Stimulated activated CD8-positive, alpha-beta memory T cell treated with anti-CD3 and anti-CD28 coated beads, Interleukin-4, amount 100 ng/mL, for 48 hours (primary cell): ENCODE results near the gene TBC1D2B.
"Not testable (repeated sequence)": the region's sequence is repeated elsewhere in the genome, so short reads cannot be mapped to it uniquely, and the experiment has no call there.

ENCODE experiments used
- DNase-seq: peaks from one replicate; pipeline ENCODE4 v3.0.0-alpha.2; 2020

Gene TBC1D2B

DNA sequence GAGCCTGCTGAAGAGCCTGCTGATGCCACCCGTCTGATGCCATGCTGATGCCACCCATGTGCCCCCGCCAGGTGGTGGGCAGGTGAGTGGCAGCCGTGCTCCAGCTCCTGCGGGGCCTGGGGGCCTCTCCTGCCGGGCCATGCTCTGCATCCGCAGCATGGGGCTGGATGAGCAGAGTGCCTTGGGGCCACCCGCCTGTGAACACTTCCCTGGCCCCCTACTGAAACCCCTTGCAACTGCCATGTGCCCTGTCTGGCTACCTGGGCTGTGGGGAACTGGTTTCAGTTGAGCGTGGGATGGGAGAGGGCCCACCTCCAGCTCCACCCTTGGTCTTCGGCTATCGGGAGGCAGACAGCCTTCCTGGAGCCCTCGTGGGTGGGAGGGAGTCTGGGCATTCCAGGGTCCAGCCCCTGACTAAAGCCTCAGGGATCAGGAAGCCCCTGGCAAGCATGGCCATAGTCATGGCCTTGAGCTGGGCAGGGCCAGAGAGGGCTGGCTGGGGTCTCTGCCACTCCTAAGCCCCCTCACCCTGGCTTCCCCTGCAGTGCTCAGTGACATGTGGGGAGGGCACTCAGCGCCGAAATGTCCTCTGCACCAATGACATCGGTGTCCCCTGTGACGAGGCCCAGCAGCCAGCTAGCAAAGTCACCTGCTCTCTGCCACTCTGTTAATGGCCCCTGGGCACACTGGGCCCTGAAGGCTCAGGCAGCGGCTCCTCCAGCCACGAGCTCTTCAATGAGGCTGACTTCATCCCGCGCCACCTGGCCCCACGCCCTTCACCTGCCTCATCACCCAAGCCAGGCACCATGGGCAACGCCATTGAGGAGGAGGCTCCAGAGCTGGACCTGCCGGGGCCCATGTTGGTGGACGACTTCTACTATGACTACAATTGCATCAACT lies 92.2 kb downstream of the TBC1D2B start:
- no peak for DNase-seq

DNA sequence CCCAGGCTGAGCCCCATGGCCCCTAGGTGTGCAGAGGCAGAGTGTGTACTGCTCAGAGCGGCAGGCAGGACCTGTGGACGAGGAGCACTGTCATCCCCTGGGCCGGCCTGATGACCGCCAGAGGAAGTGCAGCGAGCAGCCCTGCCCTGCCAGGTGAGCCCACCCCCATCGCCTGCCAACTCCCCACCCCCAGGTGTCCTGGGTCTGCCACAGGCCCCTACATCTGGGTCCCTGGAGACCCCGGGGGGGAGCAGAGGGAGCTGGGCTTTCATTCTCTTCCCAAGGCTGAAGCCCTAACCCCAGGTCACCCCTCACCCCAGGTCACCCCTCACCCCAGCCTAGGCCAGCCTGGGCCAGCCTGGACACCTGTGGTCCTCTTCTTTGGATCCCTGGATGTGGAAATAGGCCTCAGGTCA lies 93.1 kb downstream of the TBC1D2B start:
- no peak for DNase-seq

DNA sequence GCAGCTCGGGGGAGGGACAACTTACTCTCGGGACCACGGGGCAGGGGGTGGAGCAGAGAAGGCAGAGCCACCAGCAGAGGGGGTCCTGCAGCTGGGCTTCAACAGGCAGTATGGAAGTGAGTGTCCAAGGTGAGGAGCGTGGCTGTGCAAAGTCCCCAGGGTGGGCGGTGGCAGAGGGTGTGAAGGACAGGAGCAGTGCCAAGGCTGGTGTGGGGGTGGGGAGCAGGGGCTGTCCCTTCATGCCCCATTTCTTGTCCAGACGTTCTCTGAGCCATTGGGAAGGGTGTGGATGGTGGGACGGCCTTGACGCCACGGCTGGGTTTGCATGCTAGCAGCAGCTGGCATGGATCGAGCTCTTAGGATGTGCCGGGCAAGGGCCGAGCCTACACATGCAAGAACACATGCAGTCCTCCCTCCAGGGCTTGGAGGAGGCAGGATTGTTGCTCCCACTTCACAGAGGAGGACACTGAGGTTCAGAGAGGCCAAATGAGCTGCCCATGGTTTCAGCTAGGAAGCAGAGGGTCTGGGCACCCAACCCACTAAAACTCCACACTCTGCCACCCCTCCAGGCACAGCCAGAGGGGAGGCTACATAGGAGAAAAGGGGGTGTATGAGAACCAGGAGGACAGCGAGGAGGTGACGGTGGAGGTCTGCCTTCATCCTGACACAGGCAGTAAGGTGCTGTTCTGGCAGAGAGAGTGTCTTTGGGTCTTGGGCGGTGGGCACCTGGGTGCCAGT lies 93.6 kb downstream of the TBC1D2B start:
- no peak for DNase-seq

DNA sequence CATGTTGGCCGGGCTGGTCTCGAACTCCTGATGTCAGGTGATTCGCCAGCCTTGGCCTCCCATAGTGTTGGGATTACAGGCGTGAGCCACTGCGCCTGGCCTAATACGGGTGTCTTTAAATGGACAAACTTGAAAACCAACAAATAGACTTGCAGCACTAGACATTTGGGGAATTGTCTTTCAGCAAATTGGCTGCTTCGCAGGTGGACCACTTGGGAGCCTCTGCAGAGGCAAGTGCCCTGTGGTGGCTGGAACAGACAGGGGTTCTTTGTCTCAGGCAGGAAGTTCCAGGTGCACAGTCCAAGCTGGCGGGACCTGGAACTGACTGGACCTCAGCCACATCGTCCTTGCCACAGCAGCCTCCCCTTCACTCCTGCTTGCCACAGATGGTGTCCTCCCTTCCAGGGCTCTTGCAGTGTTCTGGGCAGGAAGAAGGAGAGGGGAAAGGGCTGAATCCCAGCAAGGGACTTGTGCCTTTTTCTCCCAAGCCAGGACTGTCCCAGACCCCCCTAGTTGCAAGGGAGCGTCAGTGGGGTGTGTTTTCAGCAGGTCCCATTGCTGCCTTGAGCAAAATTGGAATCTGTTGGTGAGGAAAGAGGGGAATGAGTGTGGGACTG lies 94.3 kb downstream of the TBC1D2B start:
- no peak for DNase-seq

DNA sequence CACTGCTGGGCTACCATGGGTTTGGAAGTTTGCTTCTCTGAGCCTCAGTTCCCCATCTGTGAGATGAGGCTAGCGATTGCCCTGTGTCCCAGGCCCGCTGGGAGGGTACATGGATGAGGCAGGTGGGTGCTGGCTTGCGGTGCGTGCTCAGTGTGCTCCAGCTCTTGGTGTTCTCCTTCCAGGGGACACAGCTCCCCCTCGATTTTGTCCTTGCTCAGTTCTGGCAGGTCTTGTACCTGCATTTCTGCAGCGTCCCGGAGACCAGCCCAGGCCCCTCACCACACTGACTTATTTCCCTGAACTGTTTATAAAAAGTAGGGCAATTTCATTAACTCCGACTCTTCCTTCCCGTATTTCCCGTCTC lies 95.4 kb downstream of the TBC1D2B start:
- no peak for DNase-seq

GRCh38 chr15:77981281-77982126 lies 96.0 kb downstream of the TBC1D2B start:
- no peak for DNase-seq

- not testable (repeated sequence) for DNase-seq
These were observed 96.8 kb downstream of the TBC1D2B start for GRCh38 chr15:77980674-77981073.

- DNase-seq = no peak
These were observed 97.4 kb downstream of the TBC1D2B start for GRCh38 chr15:77980098-77980497.

DNA sequence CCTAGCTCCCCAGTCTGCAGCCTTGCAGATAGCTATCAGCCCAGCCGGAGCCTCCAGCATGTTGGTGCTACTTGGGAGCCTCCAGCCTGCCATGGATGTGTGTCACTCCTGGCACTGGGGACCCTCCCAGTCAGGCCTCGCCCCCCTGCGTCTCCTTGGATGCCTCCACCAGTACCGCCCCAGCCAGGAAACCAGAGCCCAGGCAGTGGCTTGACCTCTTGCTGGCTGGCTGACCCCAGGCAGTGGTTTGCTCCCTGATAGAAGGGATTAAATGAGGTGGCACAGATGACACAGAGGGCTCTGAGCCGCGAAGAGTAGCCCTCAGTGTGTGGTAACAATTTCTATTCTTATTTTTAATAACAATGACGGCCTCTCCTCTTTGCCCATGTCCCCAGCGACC lies 98.4 kb downstream of the TBC1D2B start:
- not testable (repeated sequence) for DNase-seq

- DNase-seq = not testable (repeated sequence)
These were observed 98.8 kb downstream of the TBC1D2B start for GRCh38 chr15:77978759-77979145.

DNA sequence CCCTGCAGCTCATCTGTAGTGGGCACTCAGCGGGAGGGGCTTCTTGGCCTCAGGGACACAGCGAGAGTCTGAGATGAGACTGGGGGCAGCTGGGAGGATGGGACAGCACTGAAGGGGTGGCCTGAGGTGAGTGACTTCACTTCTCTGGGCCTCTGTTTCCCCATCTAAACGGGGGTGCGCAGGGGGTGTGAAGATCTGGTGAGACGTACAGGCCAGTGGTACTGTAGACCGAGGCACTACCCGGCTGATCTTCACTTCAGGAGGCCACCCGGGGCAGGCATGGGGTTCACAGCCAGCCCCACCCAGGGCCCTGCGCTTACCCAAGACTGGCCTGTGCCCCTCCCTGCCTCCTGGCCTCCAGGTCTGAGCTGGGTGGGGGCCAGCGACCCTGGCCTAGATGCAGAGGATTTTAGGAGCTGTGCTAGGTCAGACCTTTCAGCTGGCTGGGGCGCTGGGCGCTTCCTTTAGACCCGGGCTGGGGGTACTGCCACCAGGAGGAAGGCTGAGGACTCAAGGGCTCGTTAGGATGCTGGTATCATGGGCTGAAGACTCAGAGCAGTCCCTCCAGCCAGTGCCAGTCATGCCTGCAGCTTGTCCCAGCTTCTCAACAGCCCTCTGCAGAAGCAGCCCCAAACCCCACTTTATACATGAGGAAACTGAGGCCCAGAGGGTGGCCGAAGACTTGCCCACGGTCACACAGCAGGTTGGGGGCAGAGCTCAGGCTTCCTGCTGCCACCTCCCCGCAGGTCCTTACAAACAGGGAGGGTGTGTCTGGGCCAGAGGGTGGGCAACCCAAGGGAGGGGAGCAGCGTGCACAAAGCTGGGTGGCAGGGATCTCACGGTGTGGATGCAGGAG lies 99.4 kb downstream of the TBC1D2B start:
- not testable (repeated sequence) for DNase-seq

GRCh38 chr15:77976760-77977525 lies 100.6 kb downstream of the TBC1D2B start:
- not testable (repeated sequence) for DNase-seq

DNA sequence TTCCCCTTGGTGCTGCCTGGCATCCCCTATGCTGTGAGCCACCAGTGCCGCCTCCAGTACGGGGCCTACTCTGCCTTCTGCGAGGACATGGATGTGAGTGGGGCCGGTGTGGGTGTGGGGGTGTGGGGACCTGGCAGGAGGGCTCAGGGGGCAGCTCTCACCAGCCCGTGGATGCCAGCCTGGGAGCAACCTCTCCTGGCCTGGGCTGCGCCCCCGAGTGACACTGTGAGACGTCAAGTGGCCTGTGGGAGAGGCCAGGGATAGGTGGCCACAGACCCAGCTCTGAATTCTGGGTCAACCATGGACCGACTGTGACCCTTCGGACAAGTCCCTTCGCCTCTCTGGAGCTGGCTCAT lies 101.4 kb downstream of the TBC1D2B start:
- not testable (repeated sequence) for DNase-seq

GRCh38 chr15:77975332-77976094 lies 102.0 kb downstream of the TBC1D2B start:
- no peak for DNase-seq

DNA sequence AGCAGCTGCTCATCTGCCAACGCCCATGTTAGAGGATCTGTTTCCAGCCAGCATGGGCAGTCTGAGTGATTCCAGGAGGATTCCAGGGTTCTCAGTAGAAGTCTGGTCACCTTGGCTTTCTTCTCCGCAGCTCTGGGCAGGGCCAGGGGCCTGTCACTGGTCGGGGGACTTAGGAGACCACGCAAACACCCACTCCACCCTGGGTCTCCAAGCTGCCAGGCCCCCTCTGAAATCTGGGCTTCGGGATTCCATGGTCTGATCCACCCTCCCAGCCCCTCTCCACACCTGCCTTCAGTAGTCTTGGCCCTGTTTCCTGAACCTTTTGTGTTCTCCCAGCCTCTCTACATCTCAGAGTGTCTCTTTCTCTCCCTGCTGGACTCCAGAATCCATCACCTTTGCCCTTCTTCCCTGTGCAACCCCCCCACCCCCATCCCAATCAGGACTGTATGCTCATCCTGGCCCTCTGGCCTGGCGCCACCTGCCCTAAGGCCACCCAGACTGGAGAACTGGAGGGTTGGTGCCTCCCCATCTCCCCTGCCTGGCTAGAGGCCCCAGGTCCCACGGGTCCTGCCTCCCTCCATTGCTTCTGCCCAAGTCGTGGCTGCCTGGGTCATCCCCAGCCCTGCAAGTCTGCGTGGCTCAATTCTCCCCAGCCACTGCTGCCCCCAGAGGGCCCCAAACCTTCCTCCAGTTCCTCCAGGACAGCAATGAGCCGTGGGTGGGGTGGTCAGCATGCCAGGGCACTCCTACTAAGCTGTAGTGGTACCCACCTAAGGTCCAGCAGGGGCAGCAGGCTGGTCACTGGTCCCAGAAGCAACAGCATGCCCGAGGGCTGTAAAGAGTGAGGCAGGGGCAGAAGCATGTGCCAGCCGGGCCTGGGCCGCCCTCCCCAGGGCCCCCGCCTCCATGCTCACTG lies 102.8 kb downstream of the TBC1D2B start:
- no peak for DNase-seq

- DNase-seq = no peak
These were observed 103.5 kb downstream of the TBC1D2B start for GRCh38 chr15:77974098-77974414.

- DNase-seq = not testable (repeated sequence)
These were observed 104.0 kb downstream of the TBC1D2B start for GRCh38 chr15:77973273-77974097.

DNA sequence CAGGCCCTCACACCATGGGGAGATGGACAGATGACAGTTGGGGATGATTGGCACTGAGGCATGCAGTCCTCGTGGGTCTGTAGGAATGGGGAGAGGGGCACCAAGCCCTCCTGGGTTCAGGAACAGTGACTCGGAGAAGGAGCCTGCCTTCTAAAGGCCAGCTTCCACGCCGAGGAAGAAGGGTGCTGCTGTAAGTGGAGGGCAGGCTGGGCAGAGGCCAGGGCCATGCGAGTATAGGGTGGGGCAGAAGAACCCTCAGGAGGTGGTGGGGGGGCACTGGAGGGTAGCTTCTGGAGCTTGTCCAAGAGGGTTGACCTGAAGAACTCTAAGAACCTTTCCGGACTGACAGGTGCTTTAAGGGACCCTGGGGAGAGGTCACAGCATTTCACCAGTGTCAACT lies 104.8 kb downstream of the TBC1D2B start:
- not testable (repeated sequence) for DNase-seq
